ENCODE measurements around the gene AHCYL2. TPM values are rescaled to one million over a fixed set of nuclear protein-coding genes. Genes with fewer than 3 reads are reported as not detected.

AHCYL2 gene
- total RNA-seq, 1 experiment from 2014 or later = 25.6 TPM

- ATAC-seq (no peak), DNase-seq (ENCODE audit: low spot score) (no peak)
- Mint-ChIP-seq H3K4me3 (no peak overlapping the region), H3K4me1 (no peaks in the 10 kb centered on the region; the same call in 1 of the 2 replicates), H3K36me3 (peaks cover 7% of the 10 kb centered on the region), H3K27me3 (ENCODE audit: low read depth) (no peaks in the 10 kb centered on the region), H3K9me3 (peaks cover 10% of the 10 kb centered on the region), H3K27ac (peak overlapping the region; percentile 54)
- TF ChIP-seq STAT6 (CRISPR knock-in tag; conservative IDR thresholded peaks at IDR 0.05; ENCODE audit: low read depth) (no peak), NFATC4 (CRISPR knock-in tag; IDR thresholded peaks at IDR 0.05) (no peak), NFE2L1 (CRISPR knock-in tag; IDR thresholded peaks at IDR 0.05) (no peak), EMX1 (CRISPR knock-in tag; IDR thresholded peaks at IDR 0.05) (no peak), RORB (CRISPR knock-in tag; IDR thresholded peaks at IDR 0.05) (no peak), NR1H2 (CRISPR knock-in tag; IDR thresholded peaks at IDR 0.05) (no peak), OVOL2 (CRISPR knock-in tag; IDR thresholded peaks at IDR 0.05; ENCODE audit: borderline replicate concordance) (no peak), NFYB (CRISPR knock-in tag; conservative IDR thresholded peaks at IDR 0.05; ENCODE audit: low read depth) (no peak), ESRRA (CRISPR knock-in tag; IDR thresholded peaks at IDR 0.05; ENCODE audit: borderline replicate concordance) (no peak), IRF1 (CRISPR knock-in tag; IDR thresholded peaks at IDR 0.05) (no peak)
- TF ChIP-seq, protein P1, sequence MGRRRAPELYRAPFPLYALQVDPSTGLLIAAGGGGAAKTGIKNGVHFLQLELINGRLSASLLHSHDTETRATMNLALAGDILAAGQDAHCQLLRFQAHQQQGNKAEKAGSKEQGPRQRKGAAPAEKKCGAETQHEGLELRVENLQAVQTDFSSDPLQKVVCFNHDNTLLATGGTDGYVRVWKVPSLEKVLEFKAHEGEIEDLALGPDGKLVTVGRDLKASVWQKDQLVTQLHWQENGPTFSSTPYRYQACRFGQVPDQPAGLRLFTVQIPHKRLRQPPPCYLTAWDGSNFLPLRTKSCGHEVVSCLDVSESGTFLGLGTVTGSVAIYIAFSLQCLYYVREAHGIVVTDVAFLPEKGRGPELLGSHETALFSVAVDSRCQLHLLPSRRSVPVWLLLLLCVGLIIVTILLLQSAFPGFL (CRISPR knock-in tag; IDR thresholded peaks at IDR 0.05; ENCODE audit: borderline replicate concordance) = no peak
- TF ChIP-seq, protein P2, sequence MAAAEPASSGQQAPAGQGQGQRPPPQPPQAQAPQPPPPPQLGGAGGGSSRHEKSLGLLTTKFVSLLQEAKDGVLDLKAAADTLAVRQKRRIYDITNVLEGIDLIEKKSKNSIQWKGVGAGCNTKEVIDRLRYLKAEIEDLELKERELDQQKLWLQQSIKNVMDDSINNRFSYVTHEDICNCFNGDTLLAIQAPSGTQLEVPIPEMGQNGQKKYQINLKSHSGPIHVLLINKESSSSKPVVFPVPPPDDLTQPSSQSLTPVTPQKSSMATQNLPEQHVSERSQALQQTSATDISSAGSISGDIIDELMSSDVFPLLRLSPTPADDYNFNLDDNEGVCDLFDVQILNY (CRISPR knock-in tag; IDR thresholded peaks at IDR 0.05) = no peak
- TF ChIP-seq, protein P3, sequence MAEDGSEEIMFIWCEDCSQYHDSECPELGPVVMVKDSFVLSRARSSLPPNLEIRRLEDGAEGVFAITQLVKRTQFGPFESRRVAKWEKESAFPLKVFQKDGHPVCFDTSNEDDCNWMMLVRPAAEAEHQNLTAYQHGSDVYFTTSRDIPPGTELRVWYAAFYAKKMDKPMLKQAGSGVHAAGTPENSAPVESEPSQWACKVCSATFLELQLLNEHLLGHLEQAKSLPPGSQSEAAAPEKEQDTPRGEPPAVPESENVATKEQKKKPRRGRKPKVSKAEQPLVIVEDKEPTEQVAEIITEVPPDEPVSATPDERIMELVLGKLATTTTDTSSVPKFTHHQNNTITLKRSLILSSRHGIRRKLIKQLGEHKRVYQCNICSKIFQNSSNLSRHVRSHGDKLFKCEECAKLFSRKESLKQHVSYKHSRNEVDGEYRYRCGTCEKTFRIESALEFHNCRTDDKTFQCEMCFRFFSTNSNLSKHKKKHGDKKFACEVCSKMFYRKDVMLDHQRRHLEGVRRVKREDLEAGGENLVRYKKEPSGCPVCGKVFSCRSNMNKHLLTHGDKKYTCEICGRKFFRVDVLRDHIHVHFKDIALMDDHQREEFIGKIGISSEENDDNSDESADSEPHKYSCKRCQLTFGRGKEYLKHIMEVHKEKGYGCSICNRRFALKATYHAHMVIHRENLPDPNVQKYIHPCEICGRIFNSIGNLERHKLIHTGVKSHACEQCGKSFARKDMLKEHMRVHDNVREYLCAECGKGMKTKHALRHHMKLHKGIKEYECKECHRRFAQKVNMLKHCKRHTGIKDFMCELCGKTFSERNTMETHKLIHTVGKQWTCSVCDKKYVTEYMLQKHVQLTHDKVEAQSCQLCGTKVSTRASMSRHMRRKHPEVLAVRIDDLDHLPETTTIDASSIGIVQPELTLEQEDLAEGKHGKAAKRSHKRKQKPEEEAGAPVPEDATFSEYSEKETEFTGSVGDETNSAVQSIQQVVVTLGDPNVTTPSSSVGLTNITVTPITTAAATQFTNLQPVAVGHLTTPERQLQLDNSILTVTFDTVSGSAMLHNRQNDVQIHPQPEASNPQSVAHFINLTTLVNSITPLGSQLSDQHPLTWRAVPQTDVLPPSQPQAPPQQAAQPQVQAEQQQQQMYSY (CRISPR knock-in tag; IDR thresholded peaks at IDR 0.05) = no peak
- ChIA-PET CTCF (no interaction called here), POLR2A (no interaction called here)
Observed at GRCh38 chr7:129240119-129240820, 15.4 kb downstream of the AHCYL2 start.

- Mint-ChIP-seq H3K27ac (0 out of 2 replicates have a peak overlapping the region, but pooled peaks have one; percentile 10), H3K36me3 (peaks cover 17% of the 10 kb centered on the region), H3K27me3 (ENCODE audit: low read depth) (no peaks in the 10 kb centered on the region), H3K4me3 (no peak overlapping the region), H3K4me1 (peaks cover 7% of the 10 kb centered on the region), H3K9me3 (peaks cover 20% of the 10 kb centered on the region)
- ChIA-PET CTCF (no interaction called here), POLR2A (no interaction called here)
- no peak for ATAC-seq
- no peak for DNase-seq (ENCODE audit: low spot score)
- TF ChIP-seq, protein P4, sequence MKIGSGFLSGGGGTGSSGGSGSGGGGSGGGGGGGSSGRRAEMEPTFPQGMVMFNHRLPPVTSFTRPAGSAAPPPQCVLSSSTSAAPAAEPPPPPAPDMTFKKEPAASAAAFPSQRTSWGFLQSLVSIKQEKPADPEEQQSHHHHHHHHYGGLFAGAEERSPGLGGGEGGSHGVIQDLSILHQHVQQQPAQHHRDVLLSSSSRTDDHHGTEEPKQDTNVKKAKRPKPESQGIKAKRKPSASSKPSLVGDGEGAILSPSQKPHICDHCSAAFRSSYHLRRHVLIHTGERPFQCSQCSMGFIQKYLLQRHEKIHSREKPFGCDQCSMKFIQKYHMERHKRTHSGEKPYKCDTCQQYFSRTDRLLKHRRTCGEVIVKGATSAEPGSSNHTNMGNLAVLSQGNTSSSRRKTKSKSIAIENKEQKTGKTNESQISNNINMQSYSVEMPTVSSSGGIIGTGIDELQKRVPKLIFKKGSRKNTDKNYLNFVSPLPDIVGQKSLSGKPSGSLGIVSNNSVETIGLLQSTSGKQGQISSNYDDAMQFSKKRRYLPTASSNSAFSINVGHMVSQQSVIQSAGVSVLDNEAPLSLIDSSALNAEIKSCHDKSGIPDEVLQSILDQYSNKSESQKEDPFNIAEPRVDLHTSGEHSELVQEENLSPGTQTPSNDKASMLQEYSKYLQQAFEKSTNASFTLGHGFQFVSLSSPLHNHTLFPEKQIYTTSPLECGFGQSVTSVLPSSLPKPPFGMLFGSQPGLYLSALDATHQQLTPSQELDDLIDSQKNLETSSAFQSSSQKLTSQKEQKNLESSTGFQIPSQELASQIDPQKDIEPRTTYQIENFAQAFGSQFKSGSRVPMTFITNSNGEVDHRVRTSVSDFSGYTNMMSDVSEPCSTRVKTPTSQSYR (CRISPR knock-in tag; IDR thresholded peaks at IDR 0.05) = no peak
- TF ChIP-seq CREB1 (CRISPR knock-in tag; IDR thresholded peaks at IDR 0.05) (no peak), ZNF219 (CRISPR knock-in tag; IDR thresholded peaks at IDR 0.05; ENCODE audit: borderline replicate concordance) (no peak), SMAD3 (CRISPR knock-in tag; IDR thresholded peaks at IDR 0.05; ENCODE audit: borderline replicate concordance) (no peak), FOXK1 (CRISPR knock-in tag; IDR thresholded peaks at IDR 0.05) (no peak)
- TF ChIP-seq, protein P5, sequence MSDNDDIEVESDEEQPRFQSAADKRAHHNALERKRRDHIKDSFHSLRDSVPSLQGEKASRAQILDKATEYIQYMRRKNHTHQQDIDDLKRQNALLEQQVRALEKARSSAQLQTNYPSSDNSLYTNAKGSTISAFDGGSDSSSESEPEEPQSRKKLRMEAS (CRISPR knock-in tag; IDR thresholded peaks at IDR 0.05) = no peak
Observed at GRCh38 chr7:129244220-129244619, 19.4 kb downstream of the AHCYL2 start.
